ENCODE data around the gene PTPN14.
"Not testable (repeated sequence)": the region's sequence is repeated elsewhere in the genome, so short reads cannot be mapped to it uniquely, and the experiment has no call there.

PTPN14 gene

DNA sequence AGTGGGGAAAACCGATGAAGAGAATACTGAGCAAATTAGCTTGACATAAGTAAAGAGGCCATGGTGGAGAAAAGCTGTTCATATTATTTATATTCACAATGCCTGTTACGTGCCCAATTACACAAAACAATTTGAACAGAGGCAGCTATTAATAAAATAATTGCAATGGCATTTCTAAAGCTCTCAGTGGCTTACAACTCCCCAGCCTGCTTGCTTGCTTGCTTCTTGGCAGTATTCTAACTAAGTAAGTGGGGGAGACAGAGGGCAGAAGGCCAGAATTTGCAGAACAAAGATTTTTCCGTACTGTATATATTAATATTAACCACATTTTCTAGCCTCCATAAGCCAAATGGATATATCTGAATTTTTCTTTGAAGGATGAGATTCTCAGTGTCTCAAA is 12.9 kb downstream of the PTPN14 start:
- H3K27ac ChIP-seq (ENCODE audit: low read depth, low read length), result no peak overlapping the region
- WGBS, result 76% methylated on average over 2 of the region's 3 CpGs
- no peak overlapping the region for H3K9ac ChIP-seq (ENCODE audit: low read depth, low read length)
- no peaks in the 10 kb centered on the region for H3K9me3 ChIP-seq (ENCODE audit: insufficient read depth, low read depth, low read length)
- H3K27me3 ChIP-seq (ENCODE audit: insufficient read depth, low read length), result no peaks in the 10 kb centered on the region
- H3K36me3 ChIP-seq (ENCODE audit: insufficient read depth, low read length), result no peaks in the 10 kb centered on the region
- H3K4me3 ChIP-seq (ENCODE audit: low read length), result no peak overlapping the region
- peaks cover 29% of the 10 kb centered on the region for H3K4me1 ChIP-seq (ENCODE audit: insufficient read depth, low read length)

DNA sequence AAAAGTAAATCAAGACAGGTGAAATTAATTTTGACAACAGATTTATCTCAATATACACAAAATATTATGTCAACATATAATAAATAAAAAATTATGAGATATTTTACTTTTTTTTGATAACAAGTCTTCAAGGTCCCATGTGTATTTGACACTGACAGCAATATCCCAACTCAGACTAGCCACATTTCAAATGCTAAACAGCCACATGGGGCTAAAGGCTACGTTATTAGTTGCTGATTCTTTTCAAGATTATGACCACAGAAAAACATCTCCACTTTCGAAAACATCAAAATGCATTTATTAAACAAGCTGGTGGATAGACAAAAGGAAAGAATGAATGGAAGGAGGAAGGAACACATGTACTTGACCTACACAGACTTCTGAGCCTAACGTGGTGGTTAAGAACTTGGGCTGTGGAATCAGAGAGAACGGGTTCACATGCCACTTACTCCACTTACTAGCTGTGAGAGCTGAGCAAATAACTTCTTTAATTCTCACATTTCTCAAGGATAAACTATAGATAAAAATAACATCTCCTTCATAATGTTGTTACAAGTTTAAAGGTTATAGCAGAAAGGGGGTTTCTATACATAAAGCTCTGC is 13.4 kb downstream of the PTPN14 start:
- H3K27ac ChIP-seq (ENCODE audit: low read depth, low read length), result no peak overlapping the region
- no peaks in the 10 kb centered on the region for H3K9me3 ChIP-seq (ENCODE audit: insufficient read depth, low read depth, low read length)
- no peak overlapping the region for H3K9ac ChIP-seq (ENCODE audit: low read depth, low read length)
- H3K4me1 ChIP-seq (ENCODE audit: insufficient read depth, low read length), result peaks cover 29% of the 10 kb centered on the region
- WGBS, result 54% methylated on average over 3 of the region's 4 CpGs
- 0 out of 2 replicates have a peak, but pooled peaks cover 3% of the 10 kb centered on the region for H3K36me3 ChIP-seq (ENCODE audit: insufficient read depth, low read length)
- H3K27me3 ChIP-seq (ENCODE audit: insufficient read depth, low read length), result no peaks in the 10 kb centered on the region
- no peak overlapping the region for H3K4me3 ChIP-seq (ENCODE audit: low read length)

DNA sequence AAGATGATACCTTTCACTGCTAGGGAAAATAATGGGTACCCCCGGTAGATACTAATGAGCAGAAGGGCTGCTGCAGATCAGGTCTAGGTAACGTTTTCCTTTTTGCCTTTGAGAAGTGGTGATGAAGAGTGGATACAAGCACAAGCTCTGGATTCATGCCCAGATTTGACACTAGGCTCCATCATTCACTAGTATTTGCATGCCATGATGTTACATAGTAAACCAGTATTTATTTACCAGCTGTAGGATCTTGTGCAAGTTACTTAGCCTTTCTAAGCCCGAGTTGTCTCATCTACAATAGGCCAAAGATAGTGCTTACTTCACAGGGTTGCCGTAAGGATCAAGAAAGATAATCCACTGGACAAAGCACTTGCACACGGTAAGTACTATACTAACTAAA is 14.2 kb downstream of the PTPN14 start:
- 93% methylated on average over 5 of the region's 5 CpGs for WGBS
- Histone ChIP-seq H3K36me3 (ENCODE audit: insufficient read depth, low read length) (0 out of 2 replicates have a peak, but pooled peaks cover 5% of the 10 kb centered on the region), H3K4me3 (ENCODE audit: low read length) (no peak overlapping the region), H3K27me3 (ENCODE audit: insufficient read depth, low read length) (no peaks in the 10 kb centered on the region), H3K9ac (ENCODE audit: low read depth, low read length) (no peak overlapping the region), H3K9me3 (ENCODE audit: insufficient read depth, low read depth, low read length) (no peaks in the 10 kb centered on the region), H3K27ac (ENCODE audit: low read depth, low read length) (no peak overlapping the region), H3K4me1 (ENCODE audit: insufficient read depth, low read length) (peaks cover 29% of the 10 kb centered on the region)

DNA sequence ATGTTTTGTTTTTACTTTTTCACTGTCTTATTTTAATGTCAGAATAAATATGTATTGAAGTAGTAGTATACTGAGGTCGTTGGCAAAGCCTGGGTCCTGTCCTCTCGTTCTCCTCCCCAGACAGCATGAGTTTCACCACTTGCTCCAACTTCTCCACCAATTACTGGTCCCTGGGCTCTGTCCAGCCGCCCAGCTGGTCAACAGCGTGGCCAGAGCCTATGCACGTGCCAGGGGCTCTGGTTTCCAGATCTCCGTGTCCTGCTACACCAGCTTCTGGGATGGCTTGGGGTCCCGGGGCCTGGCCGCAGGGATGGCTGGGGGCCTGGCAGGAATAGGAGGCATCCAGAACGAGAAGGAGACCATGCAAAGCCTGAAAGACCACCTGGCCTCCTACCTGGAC is 19.3 kb downstream of the PTPN14 start:
- H3K27me3 ChIP-seq (ENCODE audit: insufficient read depth, low read length), result no peaks in the 10 kb centered on the region
- H3K4me3 ChIP-seq (ENCODE audit: low read length), result no peak overlapping the region
- H3K9me3 ChIP-seq (ENCODE audit: insufficient read depth, low read depth, low read length), result no peaks in the 10 kb centered on the region
- H3K27ac ChIP-seq (ENCODE audit: low read depth, low read length), result no peak overlapping the region
- peaks cover 2% of the 10 kb centered on the region; the same call in 1 of the 2 replicates for H3K4me1 ChIP-seq (ENCODE audit: insufficient read depth, low read length)
- H3K9ac ChIP-seq (ENCODE audit: low read depth, low read length), result no peak overlapping the region
- 0 out of 2 replicates have a peak, but pooled peaks cover 5% of the 10 kb centered on the region for H3K36me3 ChIP-seq (ENCODE audit: insufficient read depth, low read length)
- 94% methylated on average over 9 of the region's 9 CpGs for WGBS

DNA sequence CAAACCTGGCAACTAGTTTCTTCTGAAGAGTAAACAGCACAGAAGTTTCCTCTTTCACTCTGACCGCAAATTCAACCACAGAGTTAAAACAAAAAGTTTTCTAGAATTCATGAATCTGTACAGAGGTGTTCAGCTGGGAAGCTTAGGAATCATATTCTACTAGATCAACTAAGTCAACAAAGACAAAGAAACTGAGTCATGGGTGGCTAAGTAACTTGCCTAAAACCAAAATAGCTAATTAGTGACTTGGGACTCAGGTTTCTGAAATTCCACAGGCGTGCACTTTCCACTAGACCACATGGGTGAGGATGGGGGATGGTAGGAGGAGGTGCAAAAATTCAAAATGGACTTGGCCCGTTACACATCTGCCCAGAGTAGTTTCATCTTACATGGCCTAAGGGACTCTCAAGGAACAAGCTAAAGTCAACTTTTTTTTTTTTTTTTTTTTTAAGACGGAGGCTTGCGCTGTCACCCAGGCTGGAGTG is 25.8 kb downstream of the PTPN14 start:
- Histone ChIP-seq H3K4me1 (ENCODE audit: insufficient read depth, low read length) (peaks cover 17% of the 10 kb centered on the region), H3K27ac (ENCODE audit: low read depth, low read length) (peak overlapping the region; percentile 33; the same call in 1 of the 2 replicates)
- 87% methylated on average over 5 of the region's 5 CpGs for WGBS

DNA sequence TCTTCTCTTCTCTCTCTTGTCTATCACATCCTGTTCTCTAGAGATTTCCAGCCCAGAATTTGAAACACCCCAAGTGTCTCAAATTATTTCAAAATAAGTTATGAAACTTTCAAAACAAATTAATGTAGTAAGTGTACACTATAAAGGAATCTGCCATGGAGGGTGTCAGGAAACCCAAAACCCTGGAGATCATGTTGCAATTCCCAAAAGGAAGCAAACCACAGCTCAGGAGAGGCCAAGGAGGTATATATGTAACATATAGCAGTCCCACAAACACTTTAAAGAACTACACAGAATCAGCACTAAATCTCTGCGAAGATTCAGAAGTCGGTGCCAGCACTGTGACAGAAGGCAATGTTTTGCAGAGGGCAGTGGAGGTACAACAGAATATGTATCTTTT is 26.6 kb downstream of the PTPN14 start:
- no peak overlapping the region for H3K27ac ChIP-seq (ENCODE audit: low read depth, low read length)
- H3K9me3 ChIP-seq (ENCODE audit: insufficient read depth, low read depth, low read length), result no peaks in the 10 kb centered on the region
- no peak overlapping the region for H3K9ac ChIP-seq (ENCODE audit: low read depth, low read length)
- H3K4me3 ChIP-seq (ENCODE audit: low read length), result no peak overlapping the region
- WGBS, result 88% methylated on average over 2 of the region's 2 CpGs
- peaks cover 23% of the 10 kb centered on the region for H3K4me1 ChIP-seq (ENCODE audit: insufficient read depth, low read length)
- H3K36me3 ChIP-seq (ENCODE audit: insufficient read depth, low read length), result no peaks in the 10 kb centered on the region
- no peaks in the 10 kb centered on the region for H3K27me3 ChIP-seq (ENCODE audit: insufficient read depth, low read length)

More for the DNA sequence above, 25.8 kb downstream of the PTPN14 start:
- no peak overlapping the region for H3K9ac ChIP-seq (ENCODE audit: low read depth, low read length)
- H3K36me3 ChIP-seq (ENCODE audit: insufficient read depth, low read length), result no peaks in the 10 kb centered on the region
- H3K27me3 ChIP-seq (ENCODE audit: insufficient read depth, low read length), result no peaks in the 10 kb centered on the region
- H3K9me3 ChIP-seq (ENCODE audit: insufficient read depth, low read depth, low read length), result no peaks in the 10 kb centered on the region
- no peak overlapping the region for H3K4me3 ChIP-seq (ENCODE audit: low read length)

DNA sequence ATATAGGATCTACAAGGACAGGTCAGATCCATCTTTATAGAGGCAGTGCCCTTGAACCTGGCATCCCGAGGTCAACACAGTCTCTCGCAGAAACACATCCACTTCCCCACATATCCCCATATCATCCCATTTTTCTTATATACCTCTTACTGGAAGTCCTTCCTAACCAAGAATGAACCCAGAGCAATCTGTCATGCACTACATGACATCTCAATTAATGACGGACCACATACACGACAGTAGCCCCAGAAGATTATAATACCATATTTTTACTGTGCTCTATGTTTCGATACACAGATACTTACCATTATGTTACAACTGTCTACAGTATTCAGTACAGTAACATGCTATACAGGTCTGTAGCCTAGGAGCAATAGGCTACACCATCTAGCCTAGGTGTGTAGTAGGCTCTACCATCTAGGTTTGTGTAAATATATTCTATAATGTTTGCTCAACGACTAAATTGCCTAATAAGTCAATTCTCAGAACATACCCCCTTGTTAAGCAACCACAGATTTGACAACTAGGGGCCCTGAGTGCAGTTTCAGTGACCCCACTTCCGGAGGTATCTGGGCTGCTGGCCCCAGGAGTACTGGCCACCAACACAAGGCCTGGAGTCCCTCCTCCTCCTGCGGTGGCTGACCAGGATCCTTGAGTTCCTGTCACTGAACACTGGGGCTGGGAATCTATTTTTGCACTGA is 28.1 kb downstream of the PTPN14 start:
- no peak overlapping the region for H3K4me3 ChIP-seq (ENCODE audit: low read length)
- peaks cover 29% of the 10 kb centered on the region for H3K4me1 ChIP-seq (ENCODE audit: insufficient read depth, low read length)
- H3K27me3 ChIP-seq (ENCODE audit: insufficient read depth, low read length), result no peaks in the 10 kb centered on the region
- H3K27ac ChIP-seq (ENCODE audit: low read depth, low read length), result no peak overlapping the region
- no peak overlapping the region for H3K9ac ChIP-seq (ENCODE audit: low read depth, low read length)
- H3K36me3 ChIP-seq (ENCODE audit: insufficient read depth, low read length), result no peaks in the 10 kb centered on the region
- no peaks in the 10 kb centered on the region for H3K9me3 ChIP-seq (ENCODE audit: insufficient read depth, low read depth, low read length)
- WGBS, result 94% methylated on average over 8 of the region's 8 CpGs

DNA sequence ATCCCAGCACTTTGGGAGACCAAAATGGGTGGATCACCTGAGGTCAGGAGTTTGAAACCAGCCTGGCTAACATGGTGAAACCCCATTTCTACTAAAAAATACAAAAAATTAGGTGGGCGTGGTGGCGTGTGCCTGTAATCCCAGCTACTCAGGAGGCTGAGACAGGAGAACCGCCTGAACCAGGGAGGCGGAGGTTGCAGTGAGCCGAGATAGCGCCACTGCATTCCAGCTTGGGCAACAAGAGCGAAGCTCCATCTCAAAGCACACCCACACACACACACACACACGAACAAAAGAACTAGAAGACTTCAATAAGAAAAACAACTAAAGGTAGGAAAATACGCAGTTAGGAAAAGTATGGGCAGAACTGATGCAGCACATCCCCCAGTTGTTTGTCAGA is 29.9 kb downstream of the PTPN14 start:
- 89% methylated on average over 9 of the region's 9 CpGs for WGBS
- H3K4me3 ChIP-seq (ENCODE audit: low read length); H3K9me3 ChIP-seq (ENCODE audit: insufficient read depth, low read depth, low read length); H3K27ac ChIP-seq (ENCODE audit: low read depth, low read length); H3K9ac ChIP-seq (ENCODE audit: low read depth, low read length); H3K27me3 ChIP-seq (ENCODE audit: insufficient read depth, low read length); H3K36me3 ChIP-seq (ENCODE audit: insufficient read depth, low read length): not testable (repeated sequence)
- H3K4me1 ChIP-seq (ENCODE audit: insufficient read depth, low read length), result peaks cover 33% of the 10 kb centered on the region

DNA sequence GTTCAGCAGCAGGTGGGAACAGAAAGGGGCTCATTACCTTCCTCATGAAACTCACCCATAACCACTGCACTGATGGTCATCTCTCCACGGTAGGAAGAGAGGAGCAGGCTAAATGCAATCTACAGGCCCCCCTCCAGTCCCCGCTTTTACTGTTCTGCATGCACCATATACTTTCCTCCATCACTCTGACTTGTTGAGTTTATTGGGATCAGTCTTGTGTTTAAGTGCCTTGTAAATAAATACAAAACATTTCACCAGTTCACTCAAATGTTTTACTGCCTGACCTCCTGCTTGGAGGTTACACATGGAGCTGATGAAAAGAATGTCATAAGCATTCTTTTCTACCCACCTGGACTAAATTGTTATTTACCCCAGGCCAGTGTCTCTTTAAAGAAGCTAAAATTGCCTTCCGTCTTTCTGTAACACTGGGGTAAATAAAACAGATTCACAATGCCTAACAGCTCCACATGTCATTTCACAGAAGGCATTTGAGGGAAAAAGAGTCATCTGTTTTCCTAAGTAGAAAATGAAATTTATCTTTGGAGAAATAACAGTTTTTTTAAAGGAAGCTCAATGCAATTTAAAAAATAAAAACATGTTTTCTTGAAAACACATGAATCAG is 30.7 kb downstream of the PTPN14 start:
- H3K4me3 ChIP-seq (ENCODE audit: low read length), result no peak overlapping the region
- H3K27me3 ChIP-seq (ENCODE audit: insufficient read depth, low read length), result no peaks in the 10 kb centered on the region
- H3K4me1 ChIP-seq (ENCODE audit: insufficient read depth, low read length), result peaks cover 41% of the 10 kb centered on the region
- H3K36me3 ChIP-seq (ENCODE audit: insufficient read depth, low read length), result no peaks in the 10 kb centered on the region
- H3K27ac ChIP-seq (ENCODE audit: low read depth, low read length), result peak overlapping the region; percentile 43; the same call in 1 of the 2 replicates
- no peaks in the 10 kb centered on the region for H3K9me3 ChIP-seq (ENCODE audit: insufficient read depth, low read depth, low read length)
- WGBS, result 92% methylated on average over 1 of the region's 3 CpGs
- peak overlapping the region; percentile 7; the same call in 1 of the 2 replicates for H3K9ac ChIP-seq (ENCODE audit: low read depth, low read length)

DNA sequence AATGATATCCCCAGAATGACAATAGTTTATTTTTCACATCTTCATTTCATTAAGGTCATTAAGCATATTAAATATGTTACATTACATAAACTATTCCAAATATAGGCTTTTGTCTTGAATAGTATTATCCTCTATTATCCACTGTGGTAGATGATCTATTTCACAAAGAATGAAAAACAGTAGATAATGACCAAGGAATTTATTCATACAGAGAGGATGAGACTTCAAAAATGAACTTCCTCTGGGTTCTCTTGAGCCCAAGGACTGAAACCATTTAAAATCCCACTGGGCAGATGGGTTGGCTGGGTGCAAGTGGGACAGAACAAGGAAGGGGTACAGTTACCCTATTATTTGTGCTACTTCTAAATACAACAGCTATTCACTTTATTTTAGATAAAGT is 33.0 kb downstream of the PTPN14 start:
- H3K9ac ChIP-seq (ENCODE audit: low read depth, low read length), result no peak overlapping the region
- H3K27ac ChIP-seq (ENCODE audit: low read depth, low read length), result no peak overlapping the region
- no peaks in the 10 kb centered on the region for H3K36me3 ChIP-seq (ENCODE audit: insufficient read depth, low read length)
- no peaks in the 10 kb centered on the region for H3K27me3 ChIP-seq (ENCODE audit: insufficient read depth, low read length)
- H3K4me3 ChIP-seq (ENCODE audit: low read length), result no peak overlapping the region
- H3K4me1 ChIP-seq (ENCODE audit: insufficient read depth, low read length), result peaks cover 56% of the 10 kb centered on the region
- H3K9me3 ChIP-seq (ENCODE audit: insufficient read depth, low read depth, low read length), result no peaks in the 10 kb centered on the region
